Limb (tissue), 2 donors: ENCODE measurements around the gene TMEM175.

Experiments used
- DNase-seq, 2 donors: peaks; one replicate each; pipeline ENCODE4 v3.0.0-alpha.2; 2016; ENCODE audit errors: extremely low spot score in 2 of 2

TMEM175 gene

DNA sequence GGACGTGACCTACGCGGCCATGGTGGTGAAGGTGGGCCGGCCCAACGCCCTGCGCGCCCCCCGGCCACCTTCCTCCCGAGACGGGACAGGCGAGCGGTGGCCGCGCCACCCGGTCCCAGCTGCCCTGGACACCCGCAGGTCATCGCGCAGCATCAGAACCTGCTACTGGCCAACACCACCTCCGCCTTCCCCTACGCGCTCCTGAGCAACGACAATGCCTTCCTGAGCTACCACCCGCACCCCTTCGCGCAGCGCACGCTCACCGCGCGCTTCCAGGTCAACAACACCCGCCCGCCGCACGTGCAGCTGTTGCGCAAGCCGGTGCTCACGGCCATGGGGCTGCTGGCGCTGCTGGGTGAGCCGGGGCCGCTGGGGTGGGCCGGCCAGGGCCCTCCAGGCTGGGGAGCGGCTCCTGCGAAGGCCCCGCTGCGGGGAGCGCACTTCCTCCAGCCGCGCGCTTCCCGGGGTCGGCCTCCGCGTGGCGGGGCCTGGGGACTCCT lies 69.9 kb downstream of the TMEM175 start:
- DNase-seq: no peak

DNA sequence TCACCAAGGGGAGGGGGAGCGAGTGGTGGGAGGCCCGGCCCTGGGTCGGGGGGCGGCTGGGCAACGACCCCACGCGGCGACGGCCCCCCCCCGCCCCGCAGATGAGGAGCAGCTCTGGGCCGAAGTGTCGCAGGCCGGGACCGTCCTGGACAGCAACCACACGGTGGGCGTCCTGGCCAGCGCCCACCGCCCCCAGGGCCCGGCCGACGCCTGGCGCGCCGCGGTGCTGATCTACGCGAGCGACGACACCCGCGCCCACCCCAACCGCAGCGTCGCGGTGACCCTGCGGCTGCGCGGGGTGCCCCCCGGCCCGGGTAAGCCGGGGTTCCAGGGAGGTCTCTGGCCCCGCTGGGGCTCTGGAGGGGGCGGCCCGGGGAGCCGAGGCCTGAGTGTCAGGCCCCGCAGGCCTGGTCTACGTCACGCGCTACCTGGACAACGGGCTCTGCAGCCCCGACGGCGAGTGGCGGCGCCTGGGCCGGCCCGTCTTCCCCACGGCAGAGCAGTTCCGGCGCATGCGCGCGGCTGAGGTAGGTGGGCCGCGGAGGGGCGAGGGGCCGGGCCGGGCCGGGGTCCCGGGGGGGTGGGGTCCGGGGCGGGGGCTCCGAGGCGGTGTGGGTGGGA lies 70.5 kb downstream of the TMEM175 start:
- no peak for DNase-seq

DNA sequence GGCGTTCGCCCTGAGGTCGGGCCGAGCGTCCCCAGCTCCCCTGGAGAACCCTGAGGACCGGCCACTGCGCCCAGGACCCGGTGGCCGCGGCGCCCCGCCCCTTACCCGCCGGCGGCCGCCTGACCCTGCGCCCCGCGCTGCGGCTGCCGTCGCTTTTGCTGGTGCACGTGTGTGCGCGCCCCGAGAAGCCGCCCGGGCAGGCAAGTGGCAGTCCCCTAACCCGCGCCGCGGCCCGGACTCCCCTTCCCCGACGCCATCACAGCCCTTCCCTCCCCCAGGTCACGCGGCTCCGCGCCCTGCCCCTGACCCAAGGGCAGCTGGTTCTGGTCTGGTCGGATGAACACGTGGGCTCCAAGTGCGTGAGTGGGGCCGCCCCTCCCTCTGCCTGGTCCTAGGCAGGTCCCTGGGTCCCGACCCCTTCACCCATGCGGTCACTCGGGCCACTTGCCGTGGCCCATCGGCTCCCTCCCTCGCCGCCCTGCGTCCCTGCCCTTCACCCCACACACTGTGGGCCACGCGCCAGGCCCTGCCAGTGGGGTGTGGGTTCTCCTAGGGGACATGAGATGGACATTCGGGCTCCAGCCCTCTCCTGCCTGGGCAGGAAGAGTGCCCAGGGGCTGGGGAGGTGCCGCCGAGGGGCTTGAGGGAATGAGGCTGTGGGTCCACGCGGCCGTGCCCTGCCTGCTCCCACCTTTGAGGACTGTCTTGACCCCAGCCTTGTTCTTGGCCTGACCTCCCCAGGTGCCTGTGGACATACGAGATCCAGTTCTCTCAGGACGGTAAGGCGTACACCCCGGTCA lies 71.2 kb downstream of the TMEM175 start:
- no peak for DNase-seq

DNA sequence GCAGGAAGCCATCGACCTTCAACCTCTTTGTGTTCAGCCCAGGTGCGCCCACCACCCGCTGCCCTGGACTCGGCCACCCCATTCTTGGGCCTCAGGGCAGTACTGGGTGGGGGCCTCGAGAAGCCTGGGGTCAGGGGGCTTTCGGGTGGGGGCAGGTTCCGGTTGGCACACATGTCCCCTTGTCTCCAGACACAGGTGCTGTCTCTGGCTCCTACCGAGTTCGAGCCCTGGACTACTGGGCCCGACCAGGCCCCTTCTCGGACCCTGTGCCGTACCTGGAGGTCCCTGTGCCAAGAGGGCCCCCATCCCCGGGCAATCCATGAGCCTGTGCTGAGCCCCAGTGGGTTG lies 71.8 kb downstream of the TMEM175 start:
- DNase-seq: no peak

DNA sequence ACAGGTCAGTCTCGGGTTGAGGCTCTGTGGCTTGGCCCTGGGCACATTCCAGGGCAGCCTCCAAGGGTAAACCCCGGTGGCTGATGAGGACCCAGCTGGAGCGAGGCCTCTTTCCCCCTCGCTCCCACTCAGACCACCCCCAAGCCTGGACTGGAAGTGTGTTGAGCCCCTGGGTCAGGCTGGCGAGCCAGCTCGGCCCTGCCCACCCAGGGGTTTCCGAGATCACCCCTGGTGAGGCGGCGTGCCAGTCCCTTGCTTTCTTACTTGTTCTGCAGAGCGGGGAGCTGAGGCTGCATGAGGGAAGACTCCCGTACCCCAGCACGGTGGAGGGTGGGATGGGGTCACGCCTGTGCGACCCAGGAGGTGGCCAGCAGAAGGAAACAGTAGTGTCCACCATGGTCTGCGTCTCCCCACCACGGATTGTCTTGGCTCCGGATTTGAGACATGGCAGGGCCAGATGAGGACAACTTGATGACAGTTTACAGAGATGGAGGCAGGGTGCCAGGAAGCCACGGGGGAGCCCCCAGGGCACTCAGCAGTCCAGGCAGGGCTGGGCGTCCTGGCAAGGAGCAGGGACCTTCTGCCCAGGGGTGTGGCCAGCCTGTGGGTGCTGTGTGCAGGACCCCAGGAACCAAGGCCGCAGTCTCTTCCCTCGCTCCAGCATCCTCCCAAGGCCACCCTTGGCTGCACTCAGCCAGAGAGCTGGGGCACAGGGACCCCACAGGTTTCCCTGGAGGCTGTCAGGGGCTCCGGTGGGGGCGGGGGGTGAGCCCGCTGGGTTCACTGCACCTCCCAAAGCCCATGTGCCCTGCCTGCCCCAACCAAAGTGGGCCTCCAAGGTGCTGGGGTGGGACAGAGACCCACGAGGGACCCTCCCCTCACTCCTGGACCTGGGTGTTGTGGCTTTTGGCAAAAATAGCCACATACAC lies 72.6 kb downstream of the TMEM175 start:
- DNase-seq: no peak

DNA sequence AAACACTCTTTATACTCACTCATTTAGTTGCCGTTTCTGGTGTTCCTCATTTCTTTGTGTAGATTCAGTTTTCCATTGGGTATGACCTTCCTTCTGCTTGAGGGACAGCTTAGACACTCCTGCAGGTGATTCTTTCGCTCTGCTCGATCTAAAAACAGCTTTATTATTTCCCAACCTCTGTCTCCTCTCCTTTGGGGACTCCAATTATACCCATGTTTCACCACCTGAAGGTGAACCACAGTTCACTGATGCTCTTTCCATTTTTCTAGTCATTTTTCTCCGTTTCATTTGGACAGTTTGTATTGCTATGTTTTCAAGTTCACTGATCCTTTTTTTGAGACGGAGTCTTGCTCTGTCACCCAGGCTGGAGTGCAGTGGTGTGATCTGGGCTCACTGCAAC lies 74.6 kb downstream of the TMEM175 start:
- DNase-seq: no peak
